Ovary (tissue), 3 donors: ENCODE data around the gene GRK4.

Source experiments
- POLR2A ChIP-seq: fragments of 450-650 bp; IDR thresholded peaks from one replicate; pipeline ENCODE4 v1.6.1; 2017; ENCODE audit warnings: antibody characterized with exemption, mild to moderate bottlenecking, moderate library complexity
- TF ChIP-seq, protein P1 (sequence below), 3 donors: fragments of 450-650 bp in 2 of 3; fragments of 200-600 bp in 1 of 3; IDR thresholded peaks; one replicate each; pipeline versions ENCODE4 v1.5.1 to v1.8.0; 2016 to 2022; ENCODE audit warnings: antibody characterized with exemption in 3 of 3, mild to moderate bottlenecking in 1 of 3
- donor health status: DM: no; HTN: no; CAD: no.

GRCh38 chr4:2995546-2996265 is 32.3 kb downstream of the GRK4 start:
- TF ChIP-seq, protein P1, sequence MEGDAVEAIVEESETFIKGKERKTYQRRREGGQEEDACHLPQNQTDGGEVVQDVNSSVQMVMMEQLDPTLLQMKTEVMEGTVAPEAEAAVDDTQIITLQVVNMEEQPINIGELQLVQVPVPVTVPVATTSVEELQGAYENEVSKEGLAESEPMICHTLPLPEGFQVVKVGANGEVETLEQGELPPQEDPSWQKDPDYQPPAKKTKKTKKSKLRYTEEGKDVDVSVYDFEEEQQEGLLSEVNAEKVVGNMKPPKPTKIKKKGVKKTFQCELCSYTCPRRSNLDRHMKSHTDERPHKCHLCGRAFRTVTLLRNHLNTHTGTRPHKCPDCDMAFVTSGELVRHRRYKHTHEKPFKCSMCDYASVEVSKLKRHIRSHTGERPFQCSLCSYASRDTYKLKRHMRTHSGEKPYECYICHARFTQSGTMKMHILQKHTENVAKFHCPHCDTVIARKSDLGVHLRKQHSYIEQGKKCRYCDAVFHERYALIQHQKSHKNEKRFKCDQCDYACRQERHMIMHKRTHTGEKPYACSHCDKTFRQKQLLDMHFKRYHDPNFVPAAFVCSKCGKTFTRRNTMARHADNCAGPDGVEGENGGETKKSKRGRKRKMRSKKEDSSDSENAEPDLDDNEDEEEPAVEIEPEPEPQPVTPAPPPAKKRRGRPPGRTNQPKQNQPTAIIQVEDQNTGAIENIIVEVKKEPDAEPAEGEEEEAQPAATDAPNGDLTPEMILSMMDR (IDR thresholded peaks at IDR 0.05): no peak
- TF ChIP-seq POLR2A: no peak
